GM21447 (cell line): Measurements from ENCODE around the gene SHC1.
A peak's percentile ranks its signal among the peaks of the same experiment; 100 is the strongest.

Experiments
- ATAC-seq: cut with Tn5 transposase; IDR thresholded peaks from one replicate; pipeline ENCODE4 v1.9.1; 2021; ENCODE audit not compliant: unreplicated experiment

Gene SHC1

GRCh38 chr1:155009221-155009711 lies 38.7 kb upstream of the SHC1 start:
- no peak for ATAC-seq

GRCh38 chr1:155008015-155008941 lies 37.7 kb upstream of the SHC1 start:
- ATAC-seq, result no peak

GRCh38 chr1:155007251-155007828 lies 36.8 kb upstream of the SHC1 start:
- ATAC-seq, result no peak

GRCh38 chr1:155006601-155007101 lies 36.1 kb upstream of the SHC1 start:
- no peak for ATAC-seq

- no peak for ATAC-seq
These were observed 34.8 kb upstream of the SHC1 start for GRCh38 chr1:155005076-155006011.

GRCh38 chr1:155004352-155005075 lies 34.0 kb upstream of the SHC1 start:
- ATAC-seq, result no peak

GRCh38 chr1:155003766-155004351 lies 33.3 kb upstream of the SHC1 start:
- no peak for ATAC-seq

- ATAC-seq, result no peak
These were observed 32.7 kb upstream of the SHC1 start for GRCh38 chr1:155003227-155003765.

- ATAC-seq, result no peak
These were observed 32.1 kb upstream of the SHC1 start, which contains the start of gene ZBTB7B for GRCh38 chr1:155002464-155003226. Gene ZBTB7B (plus strand): TSS chr1:155002802. CDS start chr1:155014661, 11,859 bp downstream.

- peak; percentile 49 for ATAC-seq
These were observed 31.3 kb upstream of the SHC1 start for GRCh38 chr1:155001675-155002463.

GRCh38 chr1:155001425-155001674 lies 30.8 kb upstream of the SHC1 start:
- no peak for ATAC-seq

- ATAC-seq, result peak; percentile 38
These were observed 30.3 kb upstream of the SHC1 start for GRCh38 chr1:155000726-155001424.

- no peak for ATAC-seq
These were observed 29.8 kb upstream of the SHC1 start for GRCh38 chr1:155000411-155000725.

- no peak for ATAC-seq
These were observed 29.2 kb upstream of the SHC1 start for GRCh38 chr1:154999571-155000410.

- no peak for ATAC-seq
These were observed 28.4 kb upstream of the SHC1 start for GRCh38 chr1:154998818-154999570.

- ATAC-seq, result no peak
These were observed 27.7 kb upstream of the SHC1 start for GRCh38 chr1:154998201-154998780.
